Upper lobe of left lung (tissue), 4 donors: ENCODE results near the gene MLPH.

Experiments used
- CTCF ChIP-seq, 6 experiments: fragments of 450-650 bp in 4 of 6; fragments of 200-600 bp in 2 of 6; sonication (generic) in 2 of 6; IDR thresholded peaks; one replicate each; pipeline ENCODE4 v1.5.1; 2016 to 2019; ENCODE audit warnings: antibody characterized with exemption in 6 of 6
- POLR2A ChIP-seq, 4 donors: fragments of 450-650 bp; IDR thresholded peaks; one replicate each; pipeline ENCODE4 v1.5.1; 2016 to 2017; ENCODE audit warnings: antibody characterized with exemption in 4 of 4, mild to moderate bottlenecking in 2 of 4
- POLR2AphosphoS5 ChIP-seq, 2 donors: sonication (generic); formaldehyde crosslinking; IDR thresholded peaks; one replicate each; pipeline ENCODE4 v1.5.1; 2017; ENCODE audit warnings: antibody characterized with exemption in 2 of 2

GRCh38 chr2:237540823-237541222 is 53.8 kb downstream of the MLPH start:
- no peak for TF ChIP-seq CTCF (IDR thresholded peaks at IDR 0.05)
- TF ChIP-seq POLR2A (IDR thresholded peaks at IDR 0.05): no peak
- TF ChIP-seq POLR2AphosphoS5 (IDR thresholded peaks at IDR 0.05): no peak
